Activated T-helper 17 cell treated with anti-CD3 and anti-CD28 coated beads, Interleukin-2, amount 50 U/mL, for 72 hours (primary cell): ENCODE data around the gene ZNF20. TPM values are rescaled to one million over a fixed set of nuclear protein-coding genes. Genes with fewer than 3 reads are reported as not detected.
"Not testable (repeated sequence)": the region's sequence is repeated elsewhere in the genome, so short reads cannot be mapped to it uniquely, and the experiment has no call there.

Source experiments
- ATAC-seq: fragments of 150-1000 bp; cut with Tn5 transposase; replicated peaks from 2 replicates; pipeline ENCODE4 v1.10.0; 2021; ENCODE audit warnings: mild to moderate bottlenecking, moderate library complexity
- H3K27ac Mint-ChIP-seq: one replicate; pipeline ENCODE4 v1.8.0; 2022; ENCODE audit warnings: mixed read lengths
- H3K27me3 Mint-ChIP-seq: one replicate; pipeline ENCODE4 v1.8.0; 2022; ENCODE audit warnings: mixed read lengths
- H3K36me3 Mint-ChIP-seq: one replicate; pipeline ENCODE4 v1.8.0; 2022; ENCODE audit warnings: low read depth, mild to moderate bottlenecking, mixed read lengths
- H3K4me1 Mint-ChIP-seq: one replicate; pipeline ENCODE4 v1.8.0; 2022; ENCODE audit warnings: mixed read lengths
- H3K4me3 Mint-ChIP-seq: one replicate; pipeline ENCODE4 v1.8.0; 2022; ENCODE audit warnings: mild to moderate bottlenecking, mixed read lengths
- H3K9me3 Mint-ChIP-seq: one replicate; pipeline ENCODE4 v1.8.0; 2022; ENCODE audit warnings: mixed read lengths
- total RNA-seq, 2 donors: library from RNA; stranded (reverse); gene quantifications; one replicate each; pipeline ENCODE4 v1.2.3, GENCODE V29; 2022

Gene ZNF20
- total RNA-seq, 2 donors from 2014 or later: 1.7 to 3.5 TPM

GRCh38 chr19:12139269-12139668, 881 bp downstream of the ZNF20 start:
- no peaks in the 10 kb centered on the region for H3K27me3 Mint-ChIP-seq
- H3K4me3 Mint-ChIP-seq: peak overlapping the region; percentile 88
- H3K27ac Mint-ChIP-seq: no peak overlapping the region
- H3K4me1 Mint-ChIP-seq: peaks cover 26% of the 10 kb centered on the region
- H3K9me3 Mint-ChIP-seq: no peaks in the 10 kb centered on the region
- H3K36me3 Mint-ChIP-seq: peaks cover 31% of the 10 kb centered on the region
- no peak for ATAC-seq

GRCh38 chr19:12137221-12137940, 2.8 kb downstream of the ZNF20 start:
- peak; percentile 37 for ATAC-seq
- Mint-ChIP-seq H3K36me3 (peaks cover 50% of the 10 kb centered on the region), H3K4me1 (peaks cover 26% of the 10 kb centered on the region), H3K9me3 (peaks cover 10% of the 10 kb centered on the region), H3K27ac (peak overlapping the region; percentile 18), H3K4me3 (peak overlapping the region; percentile 39), H3K27me3 (no peaks in the 10 kb centered on the region)

- H3K27me3 Mint-ChIP-seq: no peaks in the 10 kb centered on the region
- H3K9me3 Mint-ChIP-seq: peaks cover 15% of the 10 kb centered on the region
- H3K36me3 Mint-ChIP-seq: peaks cover 58% of the 10 kb centered on the region
- ATAC-seq: peak; percentile 19
- H3K4me3 Mint-ChIP-seq: no peak overlapping the region
- no peak overlapping the region for H3K27ac Mint-ChIP-seq
- peaks cover 10% of the 10 kb centered on the region for H3K4me1 Mint-ChIP-seq
Observed at GRCh38 chr19:12133069-12133468, 7.1 kb downstream of the ZNF20 start.

GRCh38 chr19:12126707-12127106, 13.4 kb downstream of the ZNF20 start:
- Mint-ChIP-seq H3K27ac (no peak overlapping the region), H3K4me3 (no peak overlapping the region), H3K36me3 (peaks cover 1% of the 10 kb centered on the region), H3K9me3 (peaks cover 7% of the 10 kb centered on the region), H3K4me1 (no peaks in the 10 kb centered on the region), H3K27me3 (no peaks in the 10 kb centered on the region)
- peak; percentile 12 for ATAC-seq

GRCh38 chr19:12117201-12117970, 22.8 kb downstream of the ZNF20 start:
- Mint-ChIP-seq H3K9me3 (no peaks in the 10 kb centered on the region), H3K27me3 (no peaks in the 10 kb centered on the region), H3K4me1 (no peaks in the 10 kb centered on the region), H3K36me3 (no peaks in the 10 kb centered on the region), H3K4me3 (no peak overlapping the region), H3K27ac (no peak overlapping the region)
- no peak for ATAC-seq

- peaks cover 4% of the 10 kb centered on the region for H3K4me1 Mint-ChIP-seq
- H3K27me3 Mint-ChIP-seq: no peaks in the 10 kb centered on the region
- H3K27ac Mint-ChIP-seq: peak overlapping the region; percentile 23
- H3K36me3 Mint-ChIP-seq: no peaks in the 10 kb centered on the region
- no peaks in the 10 kb centered on the region for H3K9me3 Mint-ChIP-seq
- H3K4me3 Mint-ChIP-seq: peak overlapping the region; percentile 45
- no peak for ATAC-seq
Observed at GRCh38 chr19:12113121-12113520, 27.0 kb downstream of the ZNF20 start.

GRCh38 chr19:12112701-12113100, 27.4 kb downstream of the ZNF20 start:
- Mint-ChIP-seq H3K4me1 (peaks cover 4% of the 10 kb centered on the region), H3K4me3 (peak overlapping the region; percentile 45), H3K27me3 (no peaks in the 10 kb centered on the region), H3K36me3 (no peaks in the 10 kb centered on the region), H3K27ac (peak overlapping the region; percentile 80), H3K9me3 (no peaks in the 10 kb centered on the region)
- peak; percentile 90 for ATAC-seq

- peak overlapping the region; percentile 45 for H3K4me3 Mint-ChIP-seq
- peak; percentile 40 for ATAC-seq
- H3K27ac Mint-ChIP-seq: peak overlapping the region; percentile 80
- no peaks in the 10 kb centered on the region for H3K9me3 Mint-ChIP-seq
- H3K27me3 Mint-ChIP-seq: no peaks in the 10 kb centered on the region
- H3K36me3 Mint-ChIP-seq: no peaks in the 10 kb centered on the region
- peaks cover 4% of the 10 kb centered on the region for H3K4me1 Mint-ChIP-seq
Observed at GRCh38 chr19:12111943-12112637, 28.1 kb downstream of the ZNF20 start.

- H3K27ac Mint-ChIP-seq: no peak overlapping the region
- H3K27me3 Mint-ChIP-seq: peaks cover 2% of the 10 kb centered on the region
- H3K36me3 Mint-ChIP-seq: no peaks in the 10 kb centered on the region
- no peaks in the 10 kb centered on the region for H3K9me3 Mint-ChIP-seq
- H3K4me3 Mint-ChIP-seq: no peak overlapping the region
- H3K4me1 Mint-ChIP-seq: peaks cover 4% of the 10 kb centered on the region
- ATAC-seq: no peak
Observed at GRCh38 chr19:12111176-12111575, 29.0 kb downstream of the ZNF20 start.

- H3K27me3 Mint-ChIP-seq, ATAC-seq, H3K4me1 Mint-ChIP-seq, H3K36me3 Mint-ChIP-seq, H3K27ac Mint-ChIP-seq, H3K9me3 Mint-ChIP-seq, H3K4me3 Mint-ChIP-seq: not testable (repeated sequence)
Observed at GRCh38 chr19:12103909-12104308, 36.2 kb downstream of the ZNF20 start.

GRCh38 chr19:12098040-12098439, 42.1 kb downstream of the ZNF20 start:
- Mint-ChIP-seq H3K27ac (no peak overlapping the region), H3K9me3 (no peaks in the 10 kb centered on the region), H3K4me3 (no peak overlapping the region), H3K4me1 (no peaks in the 10 kb centered on the region), H3K27me3 (peaks cover 9% of the 10 kb centered on the region), H3K36me3 (peaks cover 12% of the 10 kb centered on the region)
- no peak for ATAC-seq

GRCh38 chr19:12095111-12095790, 44.9 kb downstream of the ZNF20 start:
- H3K27ac Mint-ChIP-seq: no peak overlapping the region
- no peak for ATAC-seq
- H3K4me1 Mint-ChIP-seq: peaks cover 3% of the 10 kb centered on the region
- peaks cover 10% of the 10 kb centered on the region for H3K27me3 Mint-ChIP-seq
- H3K36me3 Mint-ChIP-seq: peaks cover 12% of the 10 kb centered on the region
- H3K9me3 Mint-ChIP-seq: no peaks in the 10 kb centered on the region
- no peak overlapping the region for H3K4me3 Mint-ChIP-seq

GRCh38 chr19:12093777-12094176, 46.4 kb downstream of the ZNF20 start:
- Mint-ChIP-seq H3K27me3 (peaks cover 10% of the 10 kb centered on the region), H3K4me1 (peaks cover 3% of the 10 kb centered on the region), H3K27ac (no peak overlapping the region), H3K9me3 (no peaks in the 10 kb centered on the region), H3K4me3 (peak overlapping the region; percentile 72), H3K36me3 (peaks cover 12% of the 10 kb centered on the region)
- peak; percentile 37 for ATAC-seq

- Mint-ChIP-seq H3K4me1 (peaks cover 3% of the 10 kb centered on the region), H3K9me3 (no peaks in the 10 kb centered on the region), H3K4me3 (peak overlapping the region; percentile 72), H3K27ac (no peak overlapping the region), H3K27me3 (peaks cover 10% of the 10 kb centered on the region), H3K36me3 (peaks cover 12% of the 10 kb centered on the region)
- ATAC-seq: no peak
Observed at GRCh38 chr19:12092956-12093355, 47.2 kb downstream of the ZNF20 start.
